Neural cell (in vitro differentiated cells): ENCODE data around the gene MRPL44. TPM values are rescaled to one million over a fixed set of nuclear protein-coding genes. Genes with fewer than 3 reads are reported as not detected.

Experiments
- H2AFZ ChIP-seq: fragments of 200-600, 300-800 bp; sonication (generic), shearing (Covaris generic); 2 replicates; pipeline ENCODE4 v1.6.0; 2014; ENCODE audit warnings: low read depth, mild to moderate bottlenecking, antibody characterized with exemption, low read length, moderate library complexity
- H3F3A ChIP-seq: fragments of 200-600 bp; shearing (Covaris generic); 2 replicates; pipeline ENCODE4 v1.6.1; 2016; ENCODE audit warnings: mild to moderate bottlenecking, moderate library complexity, mixed read lengths, antibody characterized with exemption, low read length; ENCODE audit not compliant: insufficient read depth, poor library complexity, severe bottlenecking
- H3K27ac ChIP-seq: fragments of 200-600, 300-800 bp; sonication (generic), shearing (Covaris generic); 2 replicates; pipeline ENCODE4 v1.5.1; 2014; ENCODE audit warnings: mild to moderate bottlenecking, low read length, moderate library complexity
- H3K27me3 ChIP-seq: fragments of 300-800, 200-600 bp; sonication (generic), shearing (Covaris generic); 2 replicates; pipeline ENCODE4 v1.6.0; 2014; ENCODE audit warnings: mild to moderate bottlenecking, low read depth, low read length, moderate library complexity; ENCODE audit not compliant: insufficient read depth
- H3K36me3 ChIP-seq: fragments of 300-800, 200-600 bp; sonication (generic), shearing (Covaris generic); 2 replicates; pipeline ENCODE4 v1.5.1; 2014; ENCODE audit warnings: mild to moderate bottlenecking, antibody characterized with exemption, low read length, moderate library complexity; ENCODE audit not compliant: insufficient read depth
- H3K4me2 ChIP-seq: fragments of 300-800, 200-600 bp; sonication (generic), shearing (Covaris generic); 2 replicates; pipeline ENCODE4 v1.6.0; 2014; ENCODE audit warnings: mild to moderate bottlenecking, low read length
- H3K4me3 ChIP-seq: fragments of 300-800, 200-600 bp; sonication (generic), shearing (Covaris generic); 2 replicates; pipeline ENCODE4 v1.5.1; 2014; ENCODE audit warnings: mild to moderate bottlenecking, low read length, moderate library complexity
- H3K79me2 ChIP-seq: fragments of 200-600 bp; shearing (Covaris generic); replicated peaks from 2 replicates; pipeline ENCODE4 v1.6.0; 2014; ENCODE audit warnings: mild to moderate bottlenecking, low read length, moderate library complexity; ENCODE audit not compliant: insufficient read depth
- H3K9ac ChIP-seq: fragments of 300-800, 200-600 bp; sonication (generic), shearing (Covaris generic); 2 replicates; pipeline ENCODE4 v1.6.1; 2016; ENCODE audit warnings: mild to moderate bottlenecking, low read length, mixed read lengths
- H3K9me2 ChIP-seq: fragments of 200-600 bp; shearing (Covaris generic); 2 replicates; pipeline ENCODE4 v1.6.1; 2016; ENCODE audit warnings: mild to moderate bottlenecking, low read length, mixed read lengths; ENCODE audit not compliant: insufficient read depth
- H3K9me3 ChIP-seq: fragments of 200-600, 300-800 bp; sonication (generic), shearing (Covaris generic); 2 replicates; pipeline ENCODE4 v1.6.1; 2016; ENCODE audit warnings: mild to moderate bottlenecking, mixed run types, low read length, moderate library complexity, mixed read lengths
- H4K20me1 ChIP-seq: fragments of 200-600 bp; shearing (Covaris generic); 2 replicates; pipeline ENCODE4 v1.6.1; 2016; ENCODE audit warnings: mild to moderate bottlenecking, mixed run types; ENCODE audit not compliant: insufficient read depth
- CTCF ChIP-seq: fragments of 450-650 bp; IDR thresholded peaks from 2 replicates; pipeline ENCODE4 v1.5.1; 2014; ENCODE audit warnings: antibody characterized with exemption, mild to moderate bottlenecking, moderate library complexity; ENCODE audit not compliant: poor library complexity, severe bottlenecking
- EP300 ChIP-seq: fragments of 450-650 bp; conservative IDR thresholded peaks from 2 replicates; pipeline ENCODE4 v1.6.1; 2014; ENCODE audit warnings: antibody characterized with exemption, mild to moderate bottlenecking, moderate library complexity; ENCODE audit not compliant: poor library complexity, severe bottlenecking
- POLR2AphosphoS5 ChIP-seq: IDR thresholded peaks from 2 replicates; pipeline ENCODE4 v1.6.1; 2012
- REST ChIP-seq: IDR thresholded peaks from 2 replicates; pipeline ENCODE4 v1.6.1; 2012; ENCODE audit warnings: borderline replicate concordance
- SMC3 ChIP-seq: fragments of 450-650 bp; conservative IDR thresholded peaks from 2 replicates; pipeline ENCODE4 v1.6.1; 2014; ENCODE audit warnings: antibody characterized with exemption, mild to moderate bottlenecking, moderate library complexity; ENCODE audit not compliant: poor library complexity
- TAF1 ChIP-seq: IDR thresholded peaks from 2 replicates; pipeline ENCODE4 v1.6.1; 2012; ENCODE audit warnings: low read depth
- polyA plus RNA-seq: library from polyadenylated mRNA; depleted of rRNA; stranded (reverse); fragments of >200 nt; gene quantifications from 2 replicates; pipeline ENCODE4 v1.2.3, GENCODE V29; 2014

Gene MRPL44
- polyA plus RNA-seq, 1 donor from 2014 or later: 70.6 TPM

GRCh38 chr2:223923976-223924375, 33.3 kb upstream of the MRPL44 start:
- no peak overlapping the region for H2AFZ ChIP-seq
- no peak overlapping the region for H3K9ac ChIP-seq
- H3K4me3 ChIP-seq: no peak overlapping the region
- no peak overlapping the region for H3K4me2 ChIP-seq
- TF ChIP-seq CTCF (no peak), REST (no peak), SMC3 (no peak), TAF1 (no peak), POLR2AphosphoS5 (no peak)
- no peak overlapping the region for H3K27ac ChIP-seq
- H3K9me3 ChIP-seq: peaks cover 2% of the 10 kb centered on the region
- H4K20me1 ChIP-seq: no peaks in the 10 kb centered on the region
- H3K79me2 ChIP-seq: no peaks in the 10 kb centered on the region
- no peaks in the 10 kb centered on the region for H3K9me2 ChIP-seq
- H3K27me3 ChIP-seq: no peaks in the 10 kb centered on the region
- peaks cover 6% of the 10 kb centered on the region for H3K36me3 ChIP-seq
- no peaks in the 10 kb centered on the region for H3F3A ChIP-seq

- H3K9me3 ChIP-seq: peaks cover 2% of the 10 kb centered on the region
- H4K20me1 ChIP-seq: no peaks in the 10 kb centered on the region
- H3F3A ChIP-seq: no peaks in the 10 kb centered on the region
- H3K4me2 ChIP-seq: no peak overlapping the region
- H3K4me3 ChIP-seq: no peak overlapping the region
- H3K79me2 ChIP-seq: no peaks in the 10 kb centered on the region
- H3K36me3 ChIP-seq: peaks cover 6% of the 10 kb centered on the region
- H3K27ac ChIP-seq: no peak overlapping the region
- H3K9ac ChIP-seq: no peak overlapping the region
- no peak overlapping the region for H2AFZ ChIP-seq
- H3K27me3 ChIP-seq: no peaks in the 10 kb centered on the region
- no peak for TF ChIP-seq CTCF
- no peak for TF ChIP-seq EP300
- TF ChIP-seq TAF1: no peak
- H3K9me2 ChIP-seq: no peaks in the 10 kb centered on the region
Observed at GRCh38 chr2:223925106-223925505, 32.2 kb upstream of the MRPL44 start.
